GM19035 (cell line): ENCODE data around the gene DOCK11.

Experiments
- ATAC-seq: cut with Tn5 transposase; IDR thresholded peaks from one replicate; pipeline ENCODE4 v1.9.1; 2021; ENCODE audit not compliant: unreplicated experiment

Gene DOCK11

GRCh38 chrX:118626346-118626745 is 130.7 kb downstream of the DOCK11 start:
- ATAC-seq: no peak

- no peak for ATAC-seq
Observed at GRCh38 chrX:118627084-118627758, 131.6 kb downstream of the DOCK11 start.

- ATAC-seq: no peak
Observed at GRCh38 chrX:118630848-118631247, 135.2 kb downstream of the DOCK11 start.

GRCh38 chrX:118631586-118631985 is 136.0 kb downstream of the DOCK11 start:
- ATAC-seq: no peak

GRCh38 chrX:118632862-118633261 is 137.2 kb downstream of the DOCK11 start:
- no peak for ATAC-seq

GRCh38 chrX:118633530-118633929 is 137.9 kb downstream of the DOCK11 start:
- no peak for ATAC-seq

- ATAC-seq: no peak
Observed at GRCh38 chrX:118634336-118634735, 138.7 kb downstream of the DOCK11 start.

GRCh38 chrX:118637997-118638396 is 142.4 kb downstream of the DOCK11 start:
- no peak for ATAC-seq

GRCh38 chrX:118644378-118644777 is 148.8 kb downstream of the DOCK11 start:
- no peak for ATAC-seq

- no peak for ATAC-seq
Observed at GRCh38 chrX:118652717-118653116, 157.1 kb downstream of the DOCK11 start.

- no peak for ATAC-seq
Observed at GRCh38 chrX:118654331-118654730, 158.7 kb downstream of the DOCK11 start.

GRCh38 chrX:118655561-118656246 is 160.1 kb downstream of the DOCK11 start:
- no peak for ATAC-seq

GRCh38 chrX:118657413-118657812 is 161.8 kb downstream of the DOCK11 start:
- ATAC-seq: no peak

- ATAC-seq: no peak
Observed at GRCh38 chrX:118660085-118660484, 164.5 kb downstream of the DOCK11 start.

GRCh38 chrX:118665204-118665603 is 169.6 kb downstream of the DOCK11 start:
- no peak for ATAC-seq

GRCh38 chrX:118666521-118666920 is 170.9 kb downstream of the DOCK11 start:
- no peak for ATAC-seq

GRCh38 chrX:118669435-118669834 is 173.8 kb downstream of the DOCK11 start:
- no peak for ATAC-seq

GRCh38 chrX:118675326-118675965 is 179.8 kb downstream of the DOCK11 start:
- ATAC-seq: no peak

GRCh38 chrX:118675966-118676349 is 180.3 kb downstream of the DOCK11 start:
- ATAC-seq: no peak

GRCh38 chrX:118677318-118677717 is 181.7 kb downstream of the DOCK11 start:
- no peak for ATAC-seq

- no peak for ATAC-seq
Observed at GRCh38 chrX:118679290-118679689, 183.7 kb downstream of the DOCK11 start.
